OCI-LY7 (cell line): ENCODE results near the gene LCNL1. TPM values are rescaled to one million over a fixed set of nuclear protein-coding genes. Genes with fewer than 3 reads are reported as not detected.

ENCODE experiments used
- BruUV-seq: library from RNA; stranded (reverse); fragments of 400-500 nt; replicated peaks from 2 replicates; lab custom pipeline; 2021; lab: Mats Ljungman, UMichigan
- CTCF ChIA-PET: fragments of 300-600 bp; sonication (Branson Sonifier 250); formaldehyde crosslinking; loops from one replicate; lab custom pipeline; 2022; ENCODE audit warnings: antibody characterized with exemption; ENCODE audit not compliant: unreplicated experiment; lab: Charles Lee
- POLR2A ChIA-PET: fragments of 300-600 bp; sonication (Branson Sonifier 250); formaldehyde crosslinking; loops from one replicate; lab custom pipeline; 2022; ENCODE audit warnings: antibody characterized with exemption; lab: Charles Lee
- DNase-seq: peaks from one replicate; pipeline ENCODE4 v3.0.0-alpha.2; 2015; ENCODE audit warnings: low spot score
- H2AFZ ChIP-seq: fragments of 200-600 bp; sonication (generic), shearing (Covaris generic); 2 replicates; pipeline ENCODE4 v1.6.1; 2014; ENCODE audit warnings: mild to moderate bottlenecking, antibody characterized with exemption, low read length, moderate library complexity
- H3K27ac ChIP-seq: fragments of 200-600 bp; sonication (generic); 2 replicates; pipeline ENCODE4 v1.5.1; 2014; ENCODE audit warnings: mixed run types, low read depth, mild to moderate bottlenecking, moderate library complexity, low read length, inconsistent platforms; ENCODE audit not compliant: poor library complexity, severe bottlenecking
- H3K36me3 ChIP-seq: fragments of 200-600 bp; sonication (generic); 2 replicates; pipeline ENCODE4 v1.6.1; 2014; ENCODE audit warnings: mild to moderate bottlenecking, antibody characterized with exemption, low read length, moderate library complexity, mixed read lengths; ENCODE audit not compliant: insufficient read depth
- H3K4me1 ChIP-seq: fragments of 200-600 bp; sonication (generic); 2 replicates; pipeline ENCODE4 v1.5.1; 2014; ENCODE audit warnings: mild to moderate bottlenecking, low read length; ENCODE audit not compliant: insufficient read depth, poor library complexity, severe bottlenecking
- H3K4me2 ChIP-seq: fragments of 200-600 bp; sonication (generic); 2 replicates; pipeline ENCODE4 v1.6.1; 2014; ENCODE audit warnings: mild to moderate bottlenecking, low read length
- H3K4me3 ChIP-seq: fragments of 200-600 bp; sonication (generic); 2 replicates; pipeline ENCODE4 v1.5.1; 2014; ENCODE audit warnings: mild to moderate bottlenecking, low read depth, low read length; ENCODE audit not compliant: poor library complexity, severe bottlenecking
- H3K79me2 ChIP-seq: fragments of 200-600 bp; sonication (generic); 2 replicates; pipeline ENCODE4 v1.6.1; 2016; ENCODE audit warnings: low read depth, mild to moderate bottlenecking, low read length, moderate library complexity, mixed read lengths; ENCODE audit not compliant: insufficient read depth
- H3K9me2 ChIP-seq: fragments of 200-600 bp; sonication (generic); 2 replicates; pipeline ENCODE4 v1.6.1; 2016; ENCODE audit warnings: mild to moderate bottlenecking, low read length, mixed read lengths; ENCODE audit not compliant: insufficient read depth
- H3K9me3 ChIP-seq: fragments of 200-600 bp; sonication (generic); 2 replicates; pipeline ENCODE4 v1.6.1; 2014; ENCODE audit warnings: mild to moderate bottlenecking, mixed run types, low read length, mixed read lengths
- H4K20me1 ChIP-seq: fragments of 200-600 bp; sonication (generic); 2 replicates; pipeline ENCODE4 v1.6.1; 2014; ENCODE audit warnings: mild to moderate bottlenecking, antibody characterized with exemption, low read length, moderate library complexity, mixed read lengths; ENCODE audit not compliant: insufficient read depth
- CTCF ChIP-seq: fragments of 200-600 bp; sonication (generic); conservative IDR thresholded peaks from 2 replicates; pipeline ENCODE4 v1.5.1; 2014; ENCODE audit warnings: mild to moderate bottlenecking, antibody characterized with exemption, low read length, moderate library complexity, mixed read lengths
- EZH2phosphoT487 ChIP-seq: fragments of 200-600 bp; sonication (generic); IDR thresholded peaks from 2 replicates; pipeline ENCODE4 v1.6.1; 2018; ENCODE audit warnings: low read depth, borderline replicate concordance, mild to moderate bottlenecking, mixed run types, antibody characterized with exemption, low read length, moderate library complexity, mixed read lengths
- intact Hi-C: fragments of 100-400 bp; cut with micrococcal nuclease; formaldehyde crosslinking; loops from one replicate; pipeline ENCODE4 v1.10.0; 2022; ENCODE audit not compliant: unreplicated experiment
- total RNA-seq, 2 experiments: library from RNA; depleted of rRNA in 1 of 2; stranded (reverse); fragments of >200 nt in 1 of 2; shearing (Covaris generic) in 1 of 2; gene quantifications; 2 replicates each; pipeline ENCODE4 v1.2.3, GENCODE V29; 2014 to 2022

Gene LCNL1
- total RNA-seq, 2 experiments from 2014 or later, result not detected

DNA sequence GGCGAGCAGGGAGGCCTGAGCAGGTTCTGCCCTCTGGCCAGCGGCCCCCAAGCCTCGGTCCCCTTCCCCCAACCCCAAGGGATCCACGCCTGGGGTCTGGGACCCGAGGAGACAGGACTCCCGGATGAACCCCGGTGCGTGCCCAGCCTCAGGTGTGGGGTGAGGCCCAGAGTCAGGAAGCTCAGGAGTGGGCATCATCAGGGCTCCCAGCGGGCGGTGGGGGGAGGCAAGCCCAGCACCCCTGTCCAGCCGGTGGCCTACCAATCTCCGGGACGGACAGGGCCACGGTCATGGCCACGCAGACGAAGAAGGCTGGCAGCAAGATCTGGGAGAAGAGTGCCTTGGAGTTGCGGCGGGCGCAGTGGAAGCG lies 30.8 kb downstream of the LCNL1 start:
- DNase-seq, result no peak
- no peaks in the 10 kb centered on the region for H4K20me1 ChIP-seq
- no TSS peak for BruUV-seq
- no peak overlapping the region for H2AFZ ChIP-seq
- H3K9me3 ChIP-seq, result no peaks in the 10 kb centered on the region
- no peak overlapping the region for H3K4me2 ChIP-seq
- peaks cover 4% of the 10 kb centered on the region for H3K4me1 ChIP-seq
- no peaks in the 10 kb centered on the region for H3K9me2 ChIP-seq
- CTCF ChIA-PET, result no interaction called here
- intact Hi-C loops, result no loop called here
- no peak overlapping the region for H3K4me3 ChIP-seq
- H3K79me2 ChIP-seq, result no peaks in the 10 kb centered on the region
- TF ChIP-seq CTCF, result no peak
- TF ChIP-seq EZH2phosphoT487, result no peak
- H3K27ac ChIP-seq, result no peak overlapping the region
- POLR2A ChIA-PET, result no interaction called here
- no peaks in the 10 kb centered on the region for H3K36me3 ChIP-seq

DNA sequence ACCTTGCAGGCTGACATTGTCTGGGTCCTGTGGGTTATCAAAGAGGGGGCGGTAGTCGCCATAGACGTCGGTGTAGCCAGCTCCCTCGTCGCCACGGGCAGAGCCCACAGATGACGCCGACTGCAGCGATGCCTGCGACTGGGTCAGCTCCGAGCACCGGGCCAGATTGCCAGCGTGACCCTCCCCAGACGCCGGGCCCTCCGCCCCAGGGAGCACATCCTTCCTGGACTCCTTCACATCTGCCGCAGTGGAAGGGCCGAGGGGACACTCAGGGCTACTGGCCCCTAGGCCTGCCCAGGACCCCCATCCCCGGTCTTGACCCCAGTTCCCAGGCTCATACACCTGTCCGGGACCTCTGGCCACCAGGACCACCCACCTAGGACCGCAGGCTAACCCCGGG lies 31.4 kb downstream of the LCNL1 start:
- H4K20me1 ChIP-seq, result no peaks in the 10 kb centered on the region
- H3K9me2 ChIP-seq, result no peaks in the 10 kb centered on the region
- H3K36me3 ChIP-seq, result no peaks in the 10 kb centered on the region
- peaks cover 1% of the 10 kb centered on the region for H3K4me1 ChIP-seq
- H3K27ac ChIP-seq, result no peak overlapping the region
- BruUV-seq, result no TSS peak
- no peaks in the 10 kb centered on the region for H3K9me3 ChIP-seq
- intact Hi-C loops, result no loop called here
- no peaks in the 10 kb centered on the region for H3K79me2 ChIP-seq
- no peak overlapping the region for H3K4me3 ChIP-seq
- no peak overlapping the region for H2AFZ ChIP-seq
- no peak for DNase-seq
- no peak overlapping the region for H3K4me2 ChIP-seq
- ChIA-PET CTCF (no interaction called here), POLR2A (no interaction called here)
- no peak for TF ChIP-seq EZH2phosphoT487
- no peak for TF ChIP-seq CTCF

DNA sequence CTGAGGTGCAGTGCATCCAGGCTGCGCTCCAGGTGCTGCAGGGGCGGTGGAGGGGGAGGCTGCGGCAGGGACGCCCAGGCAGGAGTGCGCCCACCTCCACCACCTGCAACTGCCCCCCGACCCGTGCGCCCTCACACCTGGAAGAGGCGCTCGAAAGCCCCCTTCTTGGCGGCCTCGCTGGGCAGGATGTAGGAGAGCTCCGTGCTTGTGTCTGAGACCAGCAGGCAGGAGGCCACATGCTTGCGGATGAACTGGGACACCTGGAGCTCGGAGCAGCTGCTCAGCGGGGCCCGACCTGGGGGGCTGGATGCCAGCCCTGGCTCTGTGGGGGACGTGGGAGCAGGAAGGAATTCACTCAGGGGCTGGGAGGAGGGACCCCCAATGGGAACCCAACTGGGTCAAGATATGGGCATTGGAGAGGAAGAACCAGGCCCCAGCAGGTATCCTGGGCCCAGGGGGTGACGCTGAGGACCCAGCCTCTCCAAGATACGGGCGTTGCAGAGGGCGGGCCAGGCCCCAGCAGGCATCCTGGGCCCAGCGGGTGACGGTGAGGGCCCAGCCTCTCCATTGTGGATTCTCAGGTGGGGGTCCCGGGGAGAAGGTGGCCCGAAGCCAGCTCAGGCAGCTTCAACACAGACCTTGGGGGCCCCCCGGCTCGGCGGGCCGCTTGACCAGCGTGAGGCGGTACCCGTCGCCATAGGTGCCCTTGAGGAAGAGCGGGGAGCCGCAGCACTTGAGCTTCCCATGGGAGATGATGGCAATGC lies 32.2 kb downstream of the LCNL1 start:
- TF ChIP-seq EZH2phosphoT487 (no peak), CTCF (no peak)
- Histone ChIP-seq H3K9me3 (no peaks in the 10 kb centered on the region), H4K20me1 (no peaks in the 10 kb centered on the region), H3K36me3 (no peaks in the 10 kb centered on the region), H2AFZ (no peak overlapping the region), H3K4me1 (peaks cover 9% of the 10 kb centered on the region), H3K4me3 (no peak overlapping the region), H3K27ac (no peak overlapping the region), H3K4me2 (no peak overlapping the region), H3K79me2 (no peaks in the 10 kb centered on the region), H3K9me2 (no peaks in the 10 kb centered on the region)
- CTCF ChIA-PET, result no interaction called here
- DNase-seq, result no peak
- POLR2A ChIA-PET, result no interaction called here
- intact Hi-C loops, result no loop called here
- no TSS peak for BruUV-seq
